Heart left ventricle (tissue), 16 donors: ENCODE measurements around the gene TYMP. TPM values are rescaled to one million over a fixed set of nuclear protein-coding genes. Genes with fewer than 3 reads are reported as not detected.

ENCODE experiments used
- ATAC-seq, 4 donors: fragments of 200-7000 bp; cut with Tn5 transposase; one replicate each; pipeline ENCODE4 v1.9.1; 2020 to 2022; ENCODE audit warnings: moderate library complexity in 4 of 4, mild to moderate bottlenecking in 3 of 4, moderate number of reproducible peaks in 1 of 4
- DNase-seq, 5 donors: peaks; one replicate each; pipeline ENCODE4 v3.0.0-alpha.2; 2020
- H3K27ac ChIP-seq, 12 donors: fragments of 200-600 bp; sonication (generic) in 4 of 12; one replicate each; pipeline versions ENCODE4 v1.5.0 to v1.8.0; 2016 to 2022; ENCODE audit warnings: mild to moderate bottlenecking in 2 of 12
- H3K27me3 ChIP-seq, 9 donors: fragments of 200-600 bp; sonication (generic) in 2 of 9; one replicate each; pipeline versions ENCODE4 v1.5.1 to v1.8.0; 2016 to 2022; ENCODE audit warnings: mild to moderate bottlenecking in 3 of 9
- H3K36me3 ChIP-seq, 9 donors: fragments of 200-600 bp; sonication (generic) in 2 of 9; one replicate each; pipeline versions ENCODE4 v1.5.0 to v1.8.0; 2018 to 2022; ENCODE audit warnings: mild to moderate bottlenecking in 2 of 9
- H3K4me1 ChIP-seq, 12 donors: fragments of 200-600 bp; sonication (generic) in 4 of 12; one replicate each; pipeline versions ENCODE4 v1.5.0 to v1.8.0; 2016 to 2022; ENCODE audit warnings: mild to moderate bottlenecking in 3 of 12
- H3K4me3 ChIP-seq, 12 donors: fragments of 200-600 bp; sonication (generic) in 4 of 12; one replicate each; pipeline versions ENCODE4 v1.5.0 to v1.8.0; 2017 to 2022; ENCODE audit warnings: mild to moderate bottlenecking in 9 of 12, moderate library complexity in 4 of 12
- H3K9me3 ChIP-seq, 12 donors: fragments of 200-600 bp; sonication (generic) in 4 of 12; one replicate each; pipeline versions ENCODE4 v1.5.0 to v1.8.0; 2016 to 2022; ENCODE audit warnings: mild to moderate bottlenecking in 1 of 12
- CTCF ChIP-seq, 12 donors: fragments of 200-600 bp; sonication (generic) in 4 of 12; IDR thresholded peaks; one replicate each; pipeline versions ENCODE4 v1.5.0 to v1.8.0; 2018 to 2022; ENCODE audit warnings: antibody characterized with exemption in 12 of 12, mild to moderate bottlenecking in 5 of 12
- POLR2A ChIP-seq, 2 donors: fragments of 450-650 bp; IDR thresholded peaks; one replicate each; pipeline ENCODE4 v1.6.1; 2017; ENCODE audit warnings: antibody characterized with exemption in 2 of 2, mild to moderate bottlenecking in 2 of 2, moderate library complexity in 2 of 2
- WGBS, 4 donors: extraction: QIAGEN DNeasy Blood & Tissue Kit in 2 of 4; methylation state at CpG; one replicate each; pipeline versions ENCODE4 v1.1.5 to v1.1.7; 2013 to 2018; 5-methylcytosine and 5-hydroxymethylcytosine counted together
- intact Hi-C, 10 donors: fragments of 100-400 bp; cut with DNase I; formaldehyde crosslinking; loops; one replicate each; pipeline versions ENCODE4 v1.11.1 to v1.14.2; 2022
- polyA plus RNA-seq, 2 donors: library from polyadenylated mRNA; stranded (reverse); fragments of 200-250 nt; gene quantifications; one replicate each; pipeline ENCODE4 v1.2.3, GENCODE V29; 2013
- total RNA-seq, 9 donors: library from RNA; depleted of rRNA in 2 of 9; stranded (reverse); fragments of >200 nt in 2 of 9; fragmentation: NEBNext Ultra II Directional in 3 of 9; extraction: Animal tissue kit (Norgen Biotek cat#: 25700) in 3 of 9; gene quantifications; one replicate each; pipeline versions ENCODE4 v1.1.0 to v1.2.4, GENCODE V29; 2016 to 2023
- donor health status: ischemic (EF 13 %, LVEDD 7.1; RV severe dilation, severe dysfunction).
- donor health status: healthy with polysubstance abuse.
- donor health status: DM: no; HTN: yes; CAD: no.
- donor health status: DM: no; HTN: no; CAD: no.
- donor health status: ischemic (EF 25% LVEDD 6.9; RV normal size, moderate dysfunction).
- donor health status: ischemic (EF 25% LVEDD 5.7; RV mildly dilated, moderate dysfunction).
- donor health status: healthy.
- donor health status: DM: yes; HTN: yes; CAD: no.
- donor health status: ischemic (EF 35%, LVEDD 5.7; RV mildly dilated, moderate dysfunction).
- donor health status: nonischemic (EF 11% LVEDD 7.7; RV severe dilation, severe dysfunction).
- donor health status: DM: yes; HTN: yes; CAD: no.
- donor health status: PGD.
- donor health status: ischemic (EF 29% LVEDD 5.4; RV normal size, mild dysfunction).
- donor health status: nonischemic (EF 23%, LVEDD 6.1; RV moderate dilation, normal function).

Gene TYMP
- total and polyA plus RNA-seq, 11 donors, result 8.3 to 198 (median 21.7) TPM

GRCh38 chr22:50568626-50569025 is 38.8 kb upstream of the TYMP start:
- no peaks in the 10 kb centered on the region for H3K27me3 ChIP-seq
- H3K36me3 ChIP-seq, result peaks cover 0 to 65% (median 59%) of the 10 kb centered on the region in 9 donors
- intact Hi-C loops, result no loop called here
- no peaks in the 10 kb centered on the region for H3K9me3 ChIP-seq
- no peak for DNase-seq
- H3K4me1 ChIP-seq, result peaks cover 0 to 26% (median 1%) of the 10 kb centered on the region in 12 donors
- peak in 2 of 4 donors; percentile 18 to 29 for ATAC-seq
- H3K4me3 ChIP-seq, result no peak overlapping the region
- WGBS, 4 donors, result 67 to 81% (median 79%) methylated on average over 6 to 7 of the region's 7 CpGs
- no peak overlapping the region for H3K27ac ChIP-seq
- no peak for TF ChIP-seq CTCF (IDR thresholded peaks at IDR 0.05)
- no peak for TF ChIP-seq POLR2A (IDR thresholded peaks at IDR 0.05)

GRCh38 chr22:50567721-50568252 is 38.0 kb upstream of the TYMP start:
- 88 to 94% (median 93%) methylated on average over 7 of the region's 7 CpGs for WGBS, 4 donors
- ATAC-seq (no peak), DNase-seq (no peak)
- no peak for TF ChIP-seq POLR2A (IDR thresholded peaks at IDR 0.05)
- no peak for TF ChIP-seq CTCF (IDR thresholded peaks at IDR 0.05)
- Histone ChIP-seq H3K36me3 (peaks cover 0 to 57% (median 51%) of the 10 kb centered on the region in 9 donors), H3K4me3 (no peak overlapping the region), H3K4me1 (peaks cover 0 to 29% (median 7%) of the 10 kb centered on the region in 12 donors), H3K27me3 (no peaks in the 10 kb centered on the region), H3K9me3 (no peaks in the 10 kb centered on the region), H3K27ac (no peak overlapping the region)
- intact Hi-C loops, result no loop called here

GRCh38 chr22:50564289-50564688 is 34.5 kb upstream of the TYMP start:
- H3K4me3 ChIP-seq, result peak overlapping the region in 2 of 12 donors; percentile 62 to 65
- TF ChIP-seq POLR2A (IDR thresholded peaks at IDR 0.05) (no peak), CTCF (IDR thresholded peaks at IDR 0.05) (no peak)
- H3K36me3 ChIP-seq, result peaks cover 0 to 22% (median 18%) of the 10 kb centered on the region in 9 donors
- peak in 1 of 4 donors; percentile 10 for ATAC-seq
- H3K27me3 ChIP-seq, result no peaks in the 10 kb centered on the region
- DNase-seq, result no peak
- peak overlapping the region in 10 of 12 donors; percentile 65 to 96 (median 86) for H3K27ac ChIP-seq
- peaks cover 0 to 17% (median 7%) of the 10 kb centered on the region in 12 donors for H3K4me1 ChIP-seq
- WGBS, 4 donors, result 85 to 92% (median 87%) methylated on average over 11 of the region's 11 CpGs
- intact Hi-C loops, result loop anchor here in 2 of 10 donors (5.0 kb wide), 2 partner anchors 37 to 57 kb away; partner anchors contain the start of genes LMF2 (in 1 of the 2), NCAPH2 (in 1 of the 2) and SCO2 (in 1 of the 2)
- H3K9me3 ChIP-seq, result no peaks in the 10 kb centered on the region

- no peak for TF ChIP-seq CTCF (IDR thresholded peaks at IDR 0.05)
- no peak for TF ChIP-seq POLR2A (IDR thresholded peaks at IDR 0.05)
- Histone ChIP-seq H3K9me3 (no peaks in the 10 kb centered on the region), H3K4me1 (peaks cover 0 to 17% (median 7%) of the 10 kb centered on the region in 12 donors), H3K27me3 (no peaks in the 10 kb centered on the region), H3K4me3 (peak overlapping the region; percentile 30 to 97 (median 64)), H3K27ac (peak overlapping the region; percentile 65 to 96 (median 86)), H3K36me3 (peaks cover 0 to 15% (median 11%) of the 10 kb centered on the region in 9 donors)
- WGBS, 4 donors, result 25 to 33% (median 27%) methylated on average over 17 of the region's 17 CpGs
- intact Hi-C loops, result loop anchor here in 2 of 10 donors (1.0 to 5.0 kb wide), 4 partner anchors 19 to 56 kb away; partner anchors contain the start of genes CHKB (in 1 of the 2), LMF2 (in 1 of the 2), NCAPH2 (in 1 of the 2) and SCO2 (in 1 of the 2)
- DNase-seq (no peak), ATAC-seq (peak; percentile 35 to 50 (median 42))
Measured at GRCh38 chr22:50563413-50564160, 33.8 kb upstream of the TYMP start.
